Stimulated activated CD8-positive, alpha-beta memory T cell treated with anti-CD3 and anti-CD28 coated beads, Interleukin-15, amount 100 ng/mL, for 24 hours (primary cell): ENCODE results near the gene EHD4.

Experiments
- DNase-seq: peaks from one replicate; pipeline ENCODE4 v3.0.0-alpha.2; 2020; ENCODE audit warnings: low read depth

Gene EHD4

DNA sequence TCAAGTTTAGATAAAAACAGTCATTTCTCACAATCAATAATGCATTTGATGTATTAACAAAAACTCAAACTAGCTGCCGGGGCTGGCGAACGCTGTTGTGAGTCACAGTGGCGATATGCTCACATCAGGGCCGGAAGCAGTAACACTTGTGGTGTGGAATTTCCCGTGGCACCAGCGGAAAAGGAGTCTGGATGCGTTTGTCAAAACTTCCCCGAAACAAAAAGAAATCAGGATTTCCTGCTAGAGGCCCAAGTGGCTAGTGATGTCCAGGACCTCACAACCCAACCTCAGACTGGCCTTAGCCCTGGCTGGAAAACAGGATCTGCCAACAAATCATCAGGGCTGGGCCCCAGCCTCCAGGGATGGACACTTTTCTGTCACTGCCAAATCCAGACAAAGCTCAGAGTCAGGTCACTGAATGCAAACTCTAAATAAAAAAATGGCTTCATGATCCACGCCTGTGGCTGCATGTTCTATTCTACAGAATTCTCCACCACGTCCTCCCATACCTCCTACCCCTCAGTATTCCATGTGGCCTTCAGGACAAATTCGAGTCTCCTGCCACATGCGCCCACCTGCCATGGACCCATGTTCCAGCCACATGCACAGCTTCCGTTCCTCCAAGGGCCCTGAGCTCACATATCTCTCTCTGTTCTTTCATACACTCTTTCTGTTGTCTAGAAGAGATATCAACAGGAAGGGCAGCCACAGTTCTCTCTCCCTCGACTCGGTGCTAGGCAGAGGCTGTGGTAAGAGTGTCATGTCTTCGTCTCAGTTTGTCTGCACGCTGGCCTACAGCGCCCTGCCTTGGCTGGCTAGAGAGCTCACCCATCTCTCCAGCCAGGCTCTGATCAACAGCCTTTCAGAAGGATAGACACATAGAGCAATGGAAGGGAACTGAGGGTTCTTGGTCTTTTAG is 35.4 kb downstream of the EHD4 start:
- peak; percentile 29 for DNase-seq

DNA sequence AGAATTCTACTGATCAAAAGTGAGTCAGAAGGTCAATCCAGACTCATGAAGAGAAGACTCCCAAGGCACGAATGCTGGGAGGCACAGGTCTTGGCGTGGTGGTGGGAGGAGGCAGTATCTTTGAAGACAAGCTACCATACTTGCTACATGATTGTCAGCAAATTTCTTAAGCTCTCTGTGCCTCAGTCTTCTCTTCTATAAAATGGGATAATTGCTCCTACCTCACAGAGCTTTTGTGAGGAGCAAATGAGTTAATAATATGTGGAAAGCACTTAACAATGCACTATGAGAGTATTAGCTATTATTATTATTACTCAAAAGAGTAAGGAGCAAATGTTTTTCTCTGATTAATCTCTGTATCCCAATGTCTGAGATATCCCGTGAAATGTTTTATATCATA is 36.2 kb downstream of the EHD4 start:
- no peak for DNase-seq

DNA sequence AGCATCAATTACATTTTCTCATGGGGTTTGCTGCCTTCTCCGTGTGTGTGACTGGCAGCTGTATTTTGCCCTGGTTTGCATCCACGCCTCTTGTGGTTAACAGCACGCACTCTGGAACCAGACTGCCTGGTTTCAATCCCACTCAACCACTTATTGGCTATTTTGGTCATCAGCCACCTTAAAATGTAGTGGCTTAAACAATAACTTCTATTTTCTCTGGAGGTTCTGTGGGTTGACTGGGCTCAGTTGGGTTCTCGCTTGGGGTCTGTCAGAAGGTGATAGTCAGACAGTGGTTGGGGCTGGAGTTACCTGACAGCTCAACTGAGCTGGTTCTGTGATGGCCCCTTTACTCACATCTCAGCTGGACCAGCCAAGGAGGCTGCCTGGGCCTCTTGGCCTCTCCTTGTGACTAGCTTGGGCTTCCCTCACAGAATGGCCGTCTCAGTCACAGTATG is 36.8 kb downstream of the EHD4 start:
- no peak for DNase-seq

DNA sequence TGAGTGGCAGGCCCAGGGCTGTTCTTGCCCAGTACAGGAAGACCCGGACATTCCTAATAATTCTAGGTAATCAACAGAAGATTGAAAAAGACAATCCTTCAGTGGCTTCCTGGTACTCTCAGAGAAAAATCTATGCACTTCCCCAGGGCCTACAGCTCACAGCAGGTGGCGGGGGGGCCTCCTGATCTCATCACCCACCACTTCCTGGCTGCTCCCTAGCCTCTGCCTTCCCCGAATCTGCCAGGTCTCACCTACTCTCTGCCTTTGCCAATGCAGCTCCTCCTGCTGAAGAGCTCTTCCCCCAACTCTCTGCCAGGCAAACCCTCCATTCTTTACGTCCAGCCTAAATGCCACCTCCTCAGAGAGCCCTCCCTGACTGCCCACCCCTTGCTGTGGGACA is 37.5 kb downstream of the EHD4 start:
- peak; percentile 15 for DNase-seq

DNA sequence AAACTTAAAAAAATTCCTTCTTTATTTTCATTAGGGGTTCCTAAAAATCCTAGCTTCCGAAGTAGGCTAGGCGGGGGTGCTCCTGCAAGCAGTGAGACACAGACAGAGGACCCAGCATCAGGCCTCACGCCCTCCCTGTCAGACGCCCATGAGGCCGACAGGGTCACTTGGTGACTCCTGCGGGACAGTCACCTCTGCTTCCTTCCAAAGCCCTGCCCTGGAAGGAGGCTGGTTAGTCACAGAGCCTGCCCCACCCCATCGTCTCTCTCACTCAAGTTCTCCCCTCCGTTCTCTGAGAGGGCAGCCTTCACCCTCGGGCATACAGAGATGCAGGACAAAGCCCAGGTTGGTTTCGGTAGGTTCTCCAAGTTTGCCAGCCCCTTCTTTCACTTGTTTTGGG is 38.6 kb downstream of the EHD4 start:
- no peak for DNase-seq

DNA sequence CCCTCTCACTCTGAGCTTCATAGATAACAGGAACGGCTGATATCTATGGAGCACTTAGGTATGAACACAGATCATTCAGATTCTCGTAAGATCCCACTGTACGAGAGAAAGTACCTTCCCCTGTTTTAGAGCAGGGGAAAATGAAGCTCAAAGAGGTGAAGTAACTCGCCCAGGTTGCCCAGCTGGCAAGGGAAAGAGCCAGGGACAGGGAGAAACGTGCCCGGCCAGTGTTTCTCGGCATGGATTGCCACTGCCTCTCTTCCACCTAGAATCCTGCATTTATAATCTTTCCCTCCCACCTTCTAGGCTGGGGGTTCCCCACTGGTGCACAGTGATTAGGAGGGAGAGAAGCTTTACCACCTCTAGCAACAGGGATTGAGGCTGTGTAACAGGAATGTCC is 39.0 kb downstream of the EHD4 start:
- DNase-seq: no peak

DNA sequence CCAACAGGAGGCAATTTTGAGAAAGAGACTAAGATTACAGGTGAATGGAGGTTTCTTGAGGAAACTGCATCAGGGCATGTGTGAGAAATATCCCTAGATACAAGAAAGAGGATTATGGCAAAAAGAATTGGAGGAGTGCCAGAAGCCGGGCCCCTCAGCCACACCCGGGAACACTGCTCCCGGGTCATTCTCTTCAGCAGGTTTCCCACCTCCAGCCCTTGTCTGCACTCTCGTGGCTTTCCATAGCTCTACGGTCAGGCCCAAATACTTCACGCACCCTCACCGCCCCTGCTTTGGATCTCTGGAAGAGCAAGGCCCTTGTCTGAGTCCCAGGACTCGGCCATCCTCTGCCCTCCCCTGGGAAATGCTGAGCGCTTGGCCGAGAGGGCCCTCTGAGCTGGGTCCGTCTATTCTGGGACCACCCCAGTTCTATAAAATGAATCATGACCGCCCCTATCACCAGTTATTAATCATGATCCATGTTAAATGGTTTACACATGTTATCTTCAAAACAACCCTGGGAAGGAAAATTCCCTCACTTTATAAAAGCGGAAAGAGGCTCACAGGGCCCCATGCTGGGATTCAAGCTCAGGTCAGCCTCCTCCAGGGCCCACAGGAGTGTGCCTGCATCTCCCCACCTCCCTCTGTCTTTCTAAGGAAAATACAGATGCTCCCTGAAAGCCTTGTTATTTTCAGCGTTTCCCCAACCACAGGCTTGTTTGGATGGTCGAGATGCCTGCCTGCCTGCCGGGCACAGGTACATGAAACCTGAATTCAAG is 39.7 kb downstream of the EHD4 start:
- no peak for DNase-seq

DNA sequence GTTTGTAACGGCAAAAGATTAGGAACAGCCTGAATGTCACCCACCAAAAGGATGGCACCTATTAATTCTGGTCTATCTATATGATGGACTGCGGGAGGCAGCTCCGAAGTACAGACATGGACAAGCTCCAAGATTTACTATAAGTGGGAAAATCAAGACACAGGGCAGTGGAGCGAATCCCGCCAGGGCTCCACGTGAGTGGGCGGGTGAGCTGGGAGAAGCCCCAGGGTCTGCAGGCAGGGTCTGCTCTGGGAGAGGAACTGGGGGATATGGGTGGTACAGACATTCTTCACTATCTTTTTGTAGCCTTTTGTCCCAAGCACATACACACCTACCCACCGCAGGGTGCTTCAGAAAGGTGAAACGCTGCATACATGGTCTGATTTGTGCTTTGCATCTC is 40.3 kb downstream of the EHD4 start:
- no peak for DNase-seq

DNA sequence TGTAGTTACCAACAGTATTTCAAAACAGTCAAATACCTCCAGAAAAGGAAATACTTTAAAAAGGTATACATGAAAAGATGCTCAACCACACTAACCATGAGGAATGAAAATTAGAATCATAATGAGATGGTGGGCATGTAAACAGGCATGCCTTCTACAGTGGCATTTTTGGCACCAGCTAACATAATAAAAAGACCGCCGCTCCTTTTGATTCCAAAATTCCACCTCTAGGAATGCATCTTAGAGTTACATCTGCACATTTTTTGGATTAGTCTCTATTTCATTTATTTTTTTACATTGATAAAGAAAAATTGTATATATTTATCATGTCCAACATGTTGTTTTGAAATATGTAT is 41.5 kb downstream of the EHD4 start:
- no peak for DNase-seq

DNA sequence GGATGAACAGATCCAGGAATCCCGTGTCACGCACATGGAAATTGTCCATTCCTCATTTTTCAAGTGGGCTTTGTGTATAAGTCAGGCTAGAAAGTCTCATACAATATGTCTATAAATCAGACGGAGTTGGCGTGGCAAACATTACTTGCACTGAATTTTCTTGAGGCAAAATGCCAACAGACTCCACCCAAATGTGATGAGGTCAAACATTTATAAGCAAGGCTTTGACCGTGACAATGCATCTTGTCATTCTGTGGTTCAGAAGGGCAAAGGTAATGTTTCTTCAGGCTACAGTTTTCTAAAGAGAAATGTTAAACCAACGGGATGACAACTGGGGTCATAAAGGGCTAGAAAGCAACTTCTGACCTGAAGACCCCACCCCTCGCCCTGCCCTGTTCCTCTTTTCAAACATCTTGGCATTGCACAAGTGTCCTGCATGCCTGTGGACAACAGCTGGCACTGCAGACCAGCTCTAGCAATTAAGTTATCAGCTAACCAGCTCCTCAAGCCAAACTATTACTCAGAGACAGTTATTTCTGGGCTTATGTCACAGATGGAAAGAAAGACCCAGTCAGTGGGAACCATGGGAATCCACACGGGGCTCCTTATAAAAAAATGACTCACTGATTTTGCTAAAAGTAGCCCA is 42.0 kb downstream of the EHD4 start:
- DNase-seq: no peak

DNA sequence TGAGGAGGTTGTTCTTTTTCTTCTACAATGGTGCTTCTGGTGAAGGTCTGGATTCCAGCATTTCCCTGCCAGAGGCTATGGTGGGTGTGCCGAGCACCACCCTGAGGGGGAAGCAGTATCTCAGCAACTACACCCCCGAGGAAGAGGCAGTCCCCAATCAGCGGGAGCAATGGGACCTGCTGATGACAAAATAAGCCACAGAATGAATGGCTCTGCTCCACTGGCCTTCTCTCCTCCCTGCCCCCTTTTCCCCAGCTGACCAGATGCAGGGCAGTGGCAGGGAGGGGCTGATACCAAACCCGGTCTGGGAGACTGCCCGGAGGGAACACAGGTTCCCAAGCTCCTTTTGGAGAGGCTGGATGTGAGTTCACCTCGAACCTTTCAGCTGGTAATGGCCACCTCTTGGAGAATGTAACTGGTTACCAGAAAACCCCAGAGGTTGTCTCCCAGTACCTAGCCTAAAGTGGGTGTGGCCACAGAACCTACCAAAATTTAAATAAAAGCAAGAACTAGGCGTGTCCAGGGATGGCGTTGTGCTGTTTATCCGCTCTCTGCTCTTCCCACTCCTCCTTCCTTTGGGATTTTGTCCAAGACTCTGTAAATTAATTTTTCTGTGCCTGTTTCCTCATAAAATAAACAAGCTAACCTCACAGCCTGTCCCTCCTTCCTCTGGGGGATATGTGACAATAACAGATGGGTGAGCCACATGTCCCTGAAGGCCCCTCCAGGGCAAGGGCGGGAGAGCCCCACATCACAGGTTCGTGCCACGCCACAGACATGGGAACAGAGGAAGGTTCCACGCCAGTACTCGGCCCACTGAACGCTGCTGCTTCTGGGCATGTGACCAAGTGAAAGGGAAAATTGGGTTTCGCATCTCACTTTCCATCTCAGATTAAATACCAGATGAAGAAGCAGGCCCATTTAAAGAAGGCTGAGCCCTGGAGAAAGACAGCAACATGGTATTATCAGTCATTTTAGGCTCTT is 43.4 kb downstream of the EHD4 start:
- DNase-seq: no peak

DNA sequence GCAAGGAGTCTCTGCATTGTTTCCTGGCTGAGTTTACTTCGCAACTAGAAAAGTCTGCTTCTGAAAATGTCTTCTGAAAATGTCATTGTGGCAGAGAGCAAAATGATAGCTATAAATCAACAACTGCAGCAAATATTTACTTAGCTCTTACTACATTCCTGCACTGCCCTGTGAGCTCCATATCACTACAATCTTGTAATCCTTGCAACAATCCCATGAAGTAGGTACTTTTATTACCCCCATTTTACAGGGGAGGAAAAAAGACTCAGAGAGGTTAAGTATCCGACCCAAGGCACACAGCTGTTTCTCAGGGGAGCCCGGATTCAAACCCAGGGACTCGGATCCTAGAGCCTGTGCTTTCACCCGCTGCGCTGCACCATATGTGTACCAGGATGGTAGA is 44.3 kb downstream of the EHD4 start:
- DNase-seq: no peak

DNA sequence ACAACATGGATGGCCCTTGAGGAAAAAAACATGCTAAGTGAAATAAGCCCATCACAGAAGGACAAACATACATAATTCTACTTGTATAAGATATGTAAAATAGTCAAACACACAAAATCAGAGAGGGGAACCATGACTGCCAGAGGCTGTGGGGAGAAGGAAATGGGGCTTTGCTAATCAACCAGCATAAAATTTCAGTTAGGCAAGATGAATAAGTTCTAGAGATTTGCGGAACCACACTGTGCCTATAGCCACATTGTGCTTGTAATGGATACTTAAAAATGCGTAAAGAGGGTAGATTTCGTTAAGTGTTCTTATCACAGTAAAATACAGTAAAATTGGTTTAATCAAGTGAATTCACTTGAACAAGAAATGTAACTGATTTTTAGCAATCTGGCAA is 44.8 kb downstream of the EHD4 start:
- no peak for DNase-seq

DNA sequence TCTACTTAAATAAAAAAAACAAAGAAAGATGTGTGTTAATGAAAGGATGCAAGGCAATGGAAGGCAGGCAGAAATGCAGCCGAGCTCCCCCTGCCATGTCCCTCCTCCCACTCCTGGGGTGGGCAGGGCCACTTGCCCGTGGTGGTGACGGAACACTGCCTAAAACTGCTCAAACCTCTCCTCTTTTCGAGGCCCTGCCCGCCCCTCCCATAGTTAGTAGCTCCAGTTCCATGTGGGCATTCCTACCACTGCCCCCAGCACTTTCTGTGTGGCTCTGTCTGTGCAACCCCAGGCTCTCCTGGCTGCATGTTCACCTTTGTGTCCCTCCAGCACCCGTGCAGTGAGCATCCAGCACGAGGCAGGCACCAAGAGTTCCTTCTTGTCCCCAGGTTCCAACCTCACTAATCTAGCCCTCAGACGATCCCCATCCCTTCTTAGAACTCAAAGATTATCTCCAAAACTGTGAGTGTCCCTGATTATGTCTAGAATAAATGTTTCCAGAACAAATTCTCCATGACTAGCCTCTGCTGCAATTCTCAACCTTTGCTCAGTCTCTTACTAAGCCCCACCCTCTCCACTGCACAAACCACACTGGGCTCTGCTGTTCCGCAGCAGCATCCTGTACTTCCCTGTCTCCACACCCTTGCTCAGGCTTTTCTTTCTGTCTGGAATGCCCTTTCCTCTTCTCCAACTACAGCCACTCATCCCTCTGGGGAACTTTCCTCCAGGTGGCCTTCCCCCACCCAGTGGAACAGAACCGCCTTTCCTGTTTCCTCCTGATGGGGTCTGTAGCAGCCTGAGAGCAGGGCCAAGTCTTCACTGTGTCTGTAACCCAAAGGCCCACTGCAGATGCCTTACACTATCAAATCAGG is 45.9 kb downstream of the EHD4 start:
- DNase-seq: no peak

DNA sequence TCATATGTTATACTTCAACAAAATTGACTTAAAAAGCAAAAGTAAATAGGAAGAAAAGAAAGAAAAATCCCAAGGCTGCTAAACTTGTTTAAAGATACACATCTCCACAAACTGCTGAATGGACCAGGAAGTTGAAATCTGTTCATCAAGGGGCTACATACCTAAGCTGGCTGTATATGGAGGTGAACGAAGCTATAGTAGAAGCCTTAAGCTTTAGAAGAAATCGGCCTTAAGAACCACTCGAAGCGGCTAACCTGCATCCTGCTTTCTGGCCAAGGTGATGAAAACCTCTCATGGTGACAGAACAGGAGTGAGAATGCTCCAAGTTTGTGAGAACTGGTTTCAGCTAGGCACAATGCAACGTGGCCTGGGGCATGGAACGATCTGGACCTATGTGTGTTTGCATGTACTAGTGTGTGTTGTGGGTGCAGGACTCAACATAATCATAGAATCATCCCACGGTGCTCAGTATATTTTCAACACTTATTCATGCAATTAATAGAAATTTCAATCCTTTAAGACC is 47.2 kb downstream of the EHD4 start:
- no peak for DNase-seq

DNA sequence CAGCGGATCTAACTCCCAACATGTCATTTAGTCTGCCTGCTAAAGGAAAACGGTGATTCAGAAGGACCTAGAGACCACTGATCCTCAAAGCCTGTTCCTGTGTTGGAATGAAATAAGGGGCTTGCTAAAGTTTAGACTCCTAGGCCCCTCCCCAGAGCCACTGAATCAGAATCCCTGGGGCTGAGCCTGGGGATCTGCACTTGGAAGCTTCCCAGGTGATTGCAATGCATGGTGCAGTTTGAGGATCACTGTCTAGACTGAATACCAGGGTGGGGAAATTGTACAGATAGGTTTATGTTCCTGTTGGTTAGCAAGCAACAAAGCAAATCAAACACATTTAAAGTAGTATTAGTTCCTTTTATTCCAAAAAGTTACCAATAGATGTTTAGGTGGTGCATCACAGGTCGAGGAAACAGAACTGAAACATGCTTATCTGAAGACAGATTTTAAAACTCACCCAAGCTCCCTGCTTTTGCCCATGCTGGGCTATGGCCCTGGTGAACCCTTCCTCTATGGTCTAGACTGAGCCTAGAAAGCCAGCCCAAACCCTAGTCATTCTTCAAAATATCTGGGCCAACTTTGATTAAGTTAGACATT is 48.9 kb downstream of the EHD4 start:
- DNase-seq: no peak

DNA sequence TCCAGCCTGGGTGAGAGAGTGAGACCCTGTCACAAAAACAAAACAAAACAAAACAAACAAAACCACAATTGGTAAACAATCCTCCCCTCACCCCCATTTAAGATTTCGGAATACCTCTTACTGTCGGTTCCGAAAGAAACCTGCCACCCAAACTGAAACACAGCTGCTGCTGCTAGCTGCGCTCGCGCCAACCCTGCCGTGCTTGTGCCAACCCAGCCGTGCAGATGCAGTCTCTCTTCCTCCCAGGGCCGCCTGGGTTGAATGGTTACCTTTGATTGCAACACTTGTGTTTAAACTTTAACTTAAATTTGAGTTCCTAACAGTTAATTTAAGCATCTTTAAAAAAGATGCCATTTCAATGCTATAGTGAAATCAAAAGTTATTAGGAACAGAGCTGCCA is 50.0 kb downstream of the EHD4 start:
- DNase-seq: no peak

DNA sequence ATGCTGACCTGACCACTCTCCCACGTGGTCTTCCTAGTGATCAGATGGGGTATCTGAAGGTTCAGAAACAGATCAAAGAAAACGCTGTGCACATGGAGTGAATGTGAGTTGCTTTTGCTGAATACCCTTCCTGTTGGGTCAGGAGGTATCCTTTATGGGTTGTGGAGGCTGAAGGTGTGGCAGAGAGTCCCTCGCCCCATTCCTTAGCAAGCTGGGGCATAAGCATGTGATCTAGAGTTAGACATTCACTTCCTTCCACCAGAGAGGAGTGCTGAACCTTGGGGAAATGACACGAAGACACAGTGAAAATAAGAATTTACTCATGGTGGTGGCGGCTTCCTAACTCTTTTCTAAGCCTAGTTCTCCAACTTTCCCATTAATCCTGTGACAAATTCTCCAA is 50.7 kb downstream of the EHD4 start:
- DNase-seq: no peak

DNA sequence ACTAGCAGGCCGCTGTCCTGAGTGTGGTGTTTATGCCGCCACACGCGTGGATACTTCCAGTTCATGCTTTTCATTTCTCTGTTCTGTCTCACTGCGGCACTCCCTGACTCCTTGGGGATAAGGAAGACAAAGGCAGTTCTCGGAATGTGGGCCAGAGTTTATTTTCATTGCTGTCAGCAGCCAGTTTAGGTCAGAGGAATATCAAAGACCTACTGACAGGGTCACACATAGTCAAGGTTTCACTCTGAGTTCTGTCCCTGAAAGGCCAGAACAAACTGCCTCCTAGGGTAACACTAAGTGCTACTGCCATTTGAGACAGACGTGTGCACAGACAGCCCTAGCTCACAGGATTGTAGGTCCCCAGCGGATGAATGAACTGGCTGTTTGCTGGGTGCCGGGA is 51.2 kb downstream of the EHD4 start:
- no peak for DNase-seq

DNA sequence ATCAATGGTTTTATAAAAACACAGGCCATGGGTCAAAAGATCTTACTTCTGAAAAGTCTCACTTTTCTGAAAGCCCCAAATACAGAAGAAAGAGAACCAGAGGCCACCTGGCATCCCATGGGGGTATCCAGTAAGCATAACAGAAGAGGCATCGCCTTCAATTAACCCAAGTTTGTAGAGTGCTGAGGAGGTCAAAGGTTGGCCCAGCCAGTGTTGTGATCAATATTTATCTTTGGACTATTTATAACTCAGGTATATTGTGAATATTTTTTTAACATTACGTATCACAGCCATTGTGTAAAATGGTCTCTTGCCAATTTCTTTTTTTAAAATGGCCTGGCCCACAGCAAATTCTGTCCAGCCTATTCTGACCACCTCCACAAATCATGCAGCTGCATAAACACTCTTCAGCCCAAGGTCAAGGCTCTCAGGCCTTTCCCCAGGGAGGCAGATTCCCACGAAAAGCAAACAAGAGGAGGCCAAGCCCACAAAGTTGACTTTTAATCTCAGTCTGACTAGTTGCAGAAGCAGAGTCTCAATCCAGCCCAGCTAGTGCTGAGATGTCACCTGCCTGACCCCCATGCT is 52.3 kb downstream of the EHD4 start:
- DNase-seq: no peak
